K562 (cell line): ENCODE data around the gene BLTP3A. TPM values are rescaled to one million over a fixed set of nuclear protein-coding genes. Genes with fewer than 3 reads are reported as not detected.

ENCODE experiments used
- ATAC-seq: fragments of 200-7000 bp; cut with Tn5 transposase; 3 replicates; pipeline ENCODE4 v1.9.1; 2020; ENCODE audit warnings: moderate library complexity
- BruUV-seq: library from RNA; stranded (reverse); fragments of 400-500 nt; replicated peaks from 2 replicates; lab custom pipeline; 2021; lab: Mats Ljungman, UMichigan
- CTCF ChIA-PET: fragments of 300-600 bp; formaldehyde crosslinking; extraction: SDS; loops from one replicate; lab custom pipeline; 2021; ENCODE audit warnings: low intra/inter-chr PET ratio; lab: Yijun Ruan, JAX
- POLR2A ChIA-PET: fragments of 300-600, 350-650 bp; sonication (Branson Sonifier 250); formaldehyde crosslinking; extraction: SDS; loops from one replicate; lab custom pipeline; 2021; ENCODE audit warnings: antibody characterized with exemption, inconsistent platforms; lab: Yijun Ruan, JAX
- DNase-seq, 4 experiments: peaks; one replicate each; pipeline versions ENCODE4 v3.0.0 to v3.0.0-alpha.2; 2011 to 2018; ENCODE audit warnings: low spot score in 3 of 4, mixed read lengths in 3 of 4; ENCODE audit errors: extremely low read depth in 1 of 4
- FAIRE-seq: peaks from 2 replicates; lab custom pipeline; 2011; peaks lifted over from hg19 to GRCh38; lab: Jason Lieb, UNC
- H2AFZ ChIP-seq: 2 replicates; pipeline ENCODE4 v1.6.0; 2011; ENCODE audit warnings: low read depth, low read length, control low read depth, inconsistent platforms
- H3K27ac ChIP-seq: fragments of 200-600 bp; 3 replicates; pipeline ENCODE4 v1.8.0; 2011; ENCODE audit warnings: low read depth, mild to moderate bottlenecking, control low read depth, inconsistent platforms, low read length, moderate library complexity, mixed read lengths; ENCODE audit errors: extremely low read depth
- H3K27me3 ChIP-seq, 2 experiments: fragments of 300-600 bp in 1 of 2; 2 replicates in 1 of 2; 3 replicates in 1 of 2; pipeline versions ENCODE4 v1.6.0 to v1.8.0; 2011; ENCODE audit warnings: inconsistent platforms in 2 of 2, low read length in 2 of 2, mild to moderate bottlenecking in 1 of 2, mixed read lengths in 1 of 2, moderate library complexity in 1 of 2; ENCODE audit not compliant: control insufficient read depth in 2 of 2, insufficient read depth in 2 of 2
- H3K36me3 ChIP-seq: fragments of 300-600 bp; 3 replicates; pipeline ENCODE4 v1.8.0; 2011; ENCODE audit warnings: mild to moderate bottlenecking, low read length, inconsistent platforms; ENCODE audit not compliant: control insufficient read depth, insufficient read depth
- H3K4me1 ChIP-seq, 2 experiments: fragments of 200-600 bp in 1 of 2; replicated peaks in 1 of 2; 2 replicates in 1 of 2; 3 replicates in 1 of 2; pipeline versions ENCODE4 v1.5.1 to v1.8.0; 2011; ENCODE audit warnings: inconsistent platforms in 2 of 2, low read length in 2 of 2, mild to moderate bottlenecking in 1 of 2, mixed read lengths in 1 of 2, moderate library complexity in 1 of 2; ENCODE audit not compliant: control insufficient read depth in 2 of 2, insufficient read depth in 2 of 2
- H3K4me2 ChIP-seq: 2 replicates; pipeline ENCODE4 v1.6.1; 2011; ENCODE audit warnings: low read length, control low read depth, inconsistent platforms, mixed read lengths; ENCODE audit not compliant: insufficient read depth
- H3K4me3 ChIP-seq: fragments of 200-600 bp; sonication (generic), shearing (Covaris generic); 2 replicates; pipeline ENCODE4 v1.5.1; 2016; ENCODE audit warnings: control low read depth, inconsistent platforms
- H3K79me2 ChIP-seq: fragments of 200-600 bp; 3 replicates; pipeline ENCODE4 v1.8.0; 2011; ENCODE audit warnings: low read length, inconsistent platforms; ENCODE audit not compliant: control insufficient read depth, insufficient read depth
- H3K9ac ChIP-seq, 2 experiments: 2 replicates each; pipeline versions ENCODE4 v1.6.0 to v1.6.1; 2011; ENCODE audit warnings: low read depth in 2 of 2, low read length in 2 of 2, control low read depth in 1 of 2, inconsistent platforms in 1 of 2, mild to moderate bottlenecking in 1 of 2, mixed read lengths in 1 of 2; ENCODE audit not compliant: insufficient read depth in 1 of 2
- H3K9me1 ChIP-seq: one replicate; pipeline ENCODE4 v1.6.0; 2011; ENCODE audit warnings: inconsistent platforms, mild to moderate bottlenecking, low read length, moderate library complexity; ENCODE audit not compliant: control insufficient read depth, insufficient read depth
- H3K9me3 ChIP-seq: replicated peaks from 2 replicates; pipeline ENCODE4 v1.5.1; 2011; ENCODE audit warnings: low read depth, low read length, inconsistent platforms; ENCODE audit not compliant: control insufficient read depth, insufficient read depth
- H4K20me1 ChIP-seq: replicated peaks from 2 replicates; pipeline ENCODE4 v1.6.1; 2011; ENCODE audit warnings: low read length, inconsistent platforms, mixed read lengths; ENCODE audit not compliant: control insufficient read depth, insufficient read depth
- ATF3 ChIP-seq, 2 experiments: fragments of 450-650 bp in 1 of 2; sonication (generic) in 1 of 2; formaldehyde crosslinking in 1 of 2; IDR thresholded peaks in 1 of 2; conservative IDR thresholded peaks in 1 of 2; 2 replicates each; pipeline versions ENCODE4 v1.6.1 to v1.8.1; 2016 to 2023; ENCODE audit warnings: mild to moderate bottlenecking in 2 of 2, moderate library complexity in 2 of 2, inconsistent platforms in 1 of 2, missing genetic modification reagents in 1 of 2
- FOXJ3 ChIP-seq: sonication (generic); formaldehyde crosslinking; IDR thresholded peaks from 2 replicates; pipeline ENCODE4 v1.4.0; 2020; ENCODE audit warnings: mild to moderate bottlenecking, missing genetic modification reagents
- HNRNPK ChIP-seq: fragments of 200-400 bp; formaldehyde crosslinking; IDR thresholded peaks from one replicate; pipeline ENCODE4 v1.6.1; 2018; ENCODE audit warnings: mild to moderate bottlenecking, low read depth, low read length; ENCODE audit not compliant: poor library complexity, severe bottlenecking
- IFI16 ChIP-seq: fragments of 250-450 bp; sonication (Bioruptor Pico); IDR thresholded peaks from 2 replicates; pipeline ENCODE4 v2.1.2; 2022; ENCODE audit warnings: mild to moderate bottlenecking, inconsistent platforms
- POU5F1 ChIP-seq: fragments of 150-350 bp; IDR thresholded peaks from 2 replicates; pipeline ENCODE4 v1.6.1; 2014; ENCODE audit warnings: borderline replicate concordance, low read length, low read depth, mild to moderate bottlenecking; ENCODE audit not compliant: partially characterized antibody
- PURB ChIP-seq: sonication (generic); formaldehyde crosslinking; IDR thresholded peaks from 2 replicates; pipeline ENCODE4 v1.9.0; 2021; ENCODE audit warnings: low read depth, mild to moderate bottlenecking, missing genetic modification reagents
- TFAM ChIP-seq: fragments of 250-450 bp; sonication (Bioruptor Pico); conservative IDR thresholded peaks from 2 replicates; pipeline ENCODE4 v1.5.0; 2021; ENCODE audit warnings: mild to moderate bottlenecking, moderate library complexity
- ZBTB34 ChIP-seq: fragments of 250-450 bp; sonication (Bioruptor Pico); IDR thresholded peaks from 2 replicates; pipeline ENCODE4 v1.8.0; 2021; ENCODE audit warnings: mild to moderate bottlenecking, moderate library complexity
- ZNF695 ChIP-seq: fragments of 450-650 bp; formaldehyde crosslinking; IDR thresholded peaks from 2 replicates; pipeline ENCODE4 v1.4.0; 2020; ENCODE audit warnings: mild to moderate bottlenecking, moderate library complexity
- WGBS: fragments of 100-300 bp; shearing (Covaris generic); methylation state at CpG from one replicate; pipeline ENCODE4 v1.1.6; 2016; ENCODE audit warnings: low coverage, mixed read lengths; ENCODE audit not compliant: insufficient coverage; ENCODE audit errors: missing lambda C conversion rate; 5-methylcytosine and 5-hydroxymethylcytosine counted together
- in situ Hi-C: fragments of 300-500 bp; cut with MboI; formaldehyde crosslinking; loops from 4 replicates; pipeline ENCODE4 v1.15.0; 2018; ENCODE audit warnings: inconsistent platforms, mixed read lengths
- intact Hi-C: fragments of 100-400 bp; cut with micrococcal nuclease; formaldehyde crosslinking; loops from 2 replicates; pipeline ENCODE4 v1.14.2; 2022
- polyA plus RNA-seq, 8 experiments: library from polyadenylated mRNA; depleted of rRNA in 4 of 8; stranded (reverse) in 5 of 8; unstranded in 3 of 8; fragments of >200 nt; fragmentation: Nextera tagmentation in 2 of 8; fragmentation: Illumina TruSeq in 1 of 8; extraction: Ambion mirVana in 2 of 8; extraction: Trizol in 1 of 8; gene quantifications; 2 replicates each; pipeline versions ENCODE4 v1.2.1 to v1.2.3, GENCODE V29; 2011 to 2014; ENCODE audit warnings: inconsistent platforms in 1 of 8, missing spikeins in 1 of 8
- total RNA-seq, 7 experiments: library from RNA; depleted of rRNA in 6 of 7; stranded (reverse); fragments of >200 nt in 6 of 7; fragmentation: Illumina TruSeq in 2 of 7; extraction: Trizol in 2 of 7; gene quantifications; 2 replicates each; pipeline versions ENCODE4 v1.2.1 to v1.2.3, GENCODE V29; 2011 to 2021; ENCODE audit warnings: low replicate concordance in 1 of 7
- TF ChIP-seq, protein P1 (sequence below): sonication (generic); formaldehyde crosslinking; IDR thresholded peaks from 2 replicates; pipeline ENCODE4 v1.8.0; 2022; ENCODE audit warnings: mild to moderate bottlenecking, missing genetic modification reagents
- TF ChIP-seq, protein P2 (sequence below): sonication (generic); formaldehyde crosslinking; IDR thresholded peaks from 2 replicates; pipeline ENCODE4 v1.4.0; 2020; ENCODE audit warnings: mild to moderate bottlenecking, missing genetic modification reagents

The BLTP3A gene
- total and polyA plus RNA-seq, 9 of the 15 experiments (the other 6 are each of a cell fraction or from before 2014, with no cell fraction given): 7.5 to 34.6 (median 15.5) TPM

DNA sequence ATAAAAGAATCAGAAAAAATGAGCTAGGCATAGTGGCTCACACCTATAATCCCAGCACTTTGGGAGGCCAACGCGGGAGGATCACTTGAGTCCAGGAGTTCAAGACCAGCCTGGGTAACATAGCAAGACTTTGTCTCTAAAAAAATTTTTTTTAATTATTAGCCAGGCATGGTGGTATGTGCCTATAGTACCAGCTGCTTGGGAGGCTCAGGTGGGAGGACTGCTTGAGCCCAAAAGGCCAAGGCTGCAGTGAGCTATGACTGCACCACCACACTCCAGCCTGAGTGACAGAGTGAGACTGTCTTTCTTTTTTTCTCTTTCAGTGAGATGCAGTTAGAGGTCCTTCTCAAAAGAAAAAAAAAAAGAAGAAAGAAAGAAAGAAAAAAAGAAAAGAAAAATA, 43.1 kb upstream of the BLTP3A start:
- H3K79me2 ChIP-seq: no peaks in the 10 kb centered on the region
- TF ChIP-seq ATF3 (IDR thresholded peaks at IDR 0.05) (no peak), ATF3 (CRISPR knock-in tag; conservative IDR thresholded peaks at IDR 0.05) (no peak), HNRNPK (no peak), POU5F1 (no peak), PURB (CRISPR knock-in tag) (no peak), ZNF695 (no peak), FOXJ3 (CRISPR knock-in tag) (no peak), TFAM (CRISPR knock-in tag) (no peak), IFI16 (CRISPR knock-in tag) (no peak), ZBTB34 (CRISPR knock-in tag) (no peak)
- TF ChIP-seq, protein P1, sequence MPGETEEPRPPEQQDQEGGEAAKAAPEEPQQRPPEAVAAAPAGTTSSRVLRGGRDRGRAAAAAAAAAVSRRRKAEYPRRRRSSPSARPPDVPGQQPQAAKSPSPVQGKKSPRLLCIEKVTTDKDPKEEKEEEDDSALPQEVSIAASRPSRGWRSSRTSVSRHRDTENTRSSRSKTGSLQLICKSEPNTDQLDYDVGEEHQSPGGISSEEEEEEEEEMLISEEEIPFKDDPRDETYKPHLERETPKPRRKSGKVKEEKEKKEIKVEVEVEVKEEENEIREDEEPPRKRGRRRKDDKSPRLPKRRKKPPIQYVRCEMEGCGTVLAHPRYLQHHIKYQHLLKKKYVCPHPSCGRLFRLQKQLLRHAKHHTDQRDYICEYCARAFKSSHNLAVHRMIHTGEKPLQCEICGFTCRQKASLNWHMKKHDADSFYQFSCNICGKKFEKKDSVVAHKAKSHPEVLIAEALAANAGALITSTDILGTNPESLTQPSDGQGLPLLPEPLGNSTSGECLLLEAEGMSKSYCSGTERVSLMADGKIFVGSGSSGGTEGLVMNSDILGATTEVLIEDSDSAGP (CRISPR knock-in tag): no peak
- TF ChIP-seq, protein P2, sequence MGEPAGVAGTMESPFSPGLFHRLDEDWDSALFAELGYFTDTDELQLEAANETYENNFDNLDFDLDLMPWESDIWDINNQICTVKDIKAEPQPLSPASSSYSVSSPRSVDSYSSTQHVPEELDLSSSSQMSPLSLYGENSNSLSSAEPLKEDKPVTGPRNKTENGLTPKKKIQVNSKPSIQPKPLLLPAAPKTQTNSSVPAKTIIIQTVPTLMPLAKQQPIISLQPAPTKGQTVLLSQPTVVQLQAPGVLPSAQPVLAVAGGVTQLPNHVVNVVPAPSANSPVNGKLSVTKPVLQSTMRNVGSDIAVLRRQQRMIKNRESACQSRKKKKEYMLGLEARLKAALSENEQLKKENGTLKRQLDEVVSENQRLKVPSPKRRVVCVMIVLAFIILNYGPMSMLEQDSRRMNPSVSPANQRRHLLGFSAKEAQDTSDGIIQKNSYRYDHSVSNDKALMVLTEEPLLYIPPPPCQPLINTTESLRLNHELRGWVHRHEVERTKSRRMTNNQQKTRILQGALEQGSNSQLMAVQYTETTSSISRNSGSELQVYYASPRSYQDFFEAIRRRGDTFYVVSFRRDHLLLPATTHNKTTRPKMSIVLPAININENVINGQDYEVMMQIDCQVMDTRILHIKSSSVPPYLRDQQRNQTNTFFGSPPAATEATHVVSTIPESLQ (CRISPR knock-in tag): no peak
- TF ChIP-seq, all 486 proteins: peak for 0
- Histone ChIP-seq H3K9me1 (no peaks in the 10 kb centered on the region), H3K27ac (no peak overlapping the region), H4K20me1 (no peaks in the 10 kb centered on the region), H3K4me1 (peaks cover 10 to 21% of the 10 kb centered on the region in 2 experiments; a peak in 4 of 5 replicates), H3K9me3 (no peaks in the 10 kb centered on the region), H3K4me3 (no peak overlapping the region), H2AFZ (no peak overlapping the region), H3K9ac (no peak overlapping the region), H3K27me3 (no peaks in the 10 kb centered on the region), H3K4me2 (no peak overlapping the region), H3K36me3 (no peaks in the 10 kb centered on the region)
- no TSS peak for BruUV-seq
- ChIA-PET POLR2A (interaction anchor here (0.6 to 4.8 kb wide), 3 partner anchors 8 to 101 kb away, joined by 3 to 30 read pairs (median 3); partner anchors contain the start of gene SNRPC), CTCF (no interaction called here)
- DNase-seq (no peak), FAIRE-seq (no peak), ATAC-seq (no peak)
- in situ Hi-C loops: no loop called here
- intact Hi-C loops: no loop called here
- 88% methylated on average over 2 of the region's 2 CpGs for WGBS
